ENCODE results near the gene MBNL2. TPM values are rescaled to one million over a fixed set of nuclear protein-coding genes. Genes with fewer than 3 reads are reported as not detected.

Gene MBNL2
- total and polyA plus RNA-seq, 2 donors, result 33.3 to 139 TPM

DNA sequence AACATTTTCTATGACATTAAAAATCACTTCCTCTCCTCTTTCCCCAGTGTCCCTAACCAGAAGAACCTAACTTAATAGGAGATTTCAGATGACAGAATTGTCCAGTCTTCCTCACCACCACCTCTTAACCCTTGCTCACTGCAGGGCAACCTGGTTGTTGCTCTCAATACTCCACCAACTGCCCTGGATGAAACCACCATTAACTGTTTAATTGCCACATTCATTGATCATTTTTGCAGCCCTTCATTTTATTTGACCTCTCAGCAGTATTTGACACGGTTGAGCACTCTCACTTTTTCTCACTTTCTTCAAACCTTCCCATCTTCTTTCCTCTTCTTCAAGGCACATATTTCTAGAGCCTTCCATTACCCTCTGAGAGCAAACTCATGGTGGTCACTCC is 84.0 kb downstream of the MBNL2 start:
- WGBS, result 88% methylated on average over 1 of the region's 1 CpG
- Histone ChIP-seq H3K4me3 (ENCODE audit: low read depth, low read length) (no peak overlapping the region), H3K27ac (ENCODE audit: low read depth) (no peak overlapping the region), H3K36me3 (ENCODE audit: insufficient read depth) (peaks cover 2% of the 10 kb centered on the region), H3K4me1 (ENCODE audit: insufficient read depth) (no peaks in the 10 kb centered on the region)
- DNase-seq (ENCODE audit: extremely low spot score), result no peak

GRCh38 chr13:97306645-97307044 is 84.5 kb downstream of the MBNL2 start:
- H3K27ac ChIP-seq (ENCODE audit: low read depth), result no peak overlapping the region
- H3K4me1 ChIP-seq (ENCODE audit: insufficient read depth), result no peaks in the 10 kb centered on the region
- H3K4me3 ChIP-seq (ENCODE audit: low read depth, low read length), result no peak overlapping the region
- peaks cover 2% of the 10 kb centered on the region for H3K36me3 ChIP-seq (ENCODE audit: insufficient read depth)
- DNase-seq (ENCODE audit: extremely low spot score), result no peak

DNA sequence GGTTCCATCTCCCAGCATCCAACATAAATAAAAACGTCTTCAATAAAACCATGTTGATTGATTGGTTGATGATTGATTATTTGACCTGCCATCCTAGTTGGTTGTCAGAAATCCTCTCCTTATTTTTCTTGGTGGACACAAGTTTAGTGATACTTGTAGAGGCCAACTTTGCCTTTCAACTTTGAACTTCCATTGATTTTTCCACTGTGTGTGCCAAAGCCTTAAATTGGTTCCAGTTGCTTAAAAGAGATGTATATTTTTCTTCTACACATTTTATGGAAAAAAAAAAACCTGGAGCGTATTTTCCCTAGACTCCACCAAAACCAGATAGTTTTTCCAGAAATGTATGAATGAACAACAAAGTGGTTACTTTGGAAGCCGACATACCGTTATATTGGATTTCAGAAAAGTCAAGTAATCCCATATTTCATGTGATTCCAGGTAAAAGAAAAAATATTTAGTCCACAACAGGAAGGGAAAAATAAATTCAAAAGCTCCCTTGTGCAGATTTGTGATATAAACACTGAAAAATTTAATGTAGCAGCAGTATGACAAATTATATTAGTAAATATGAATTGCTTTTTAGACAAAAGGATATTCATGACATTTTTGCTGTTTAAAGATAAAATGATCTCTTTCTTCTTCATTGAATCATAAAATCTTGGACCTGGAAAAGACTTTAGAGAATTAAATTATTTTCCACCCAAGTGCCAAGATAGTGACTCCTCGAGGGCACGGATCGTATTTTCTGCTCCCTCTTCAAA is 85.2 kb downstream of the MBNL2 start:
- Histone ChIP-seq H3K4me3 (ENCODE audit: low read depth, low read length) (no peak overlapping the region), H3K27ac (ENCODE audit: low read depth) (no peak overlapping the region), H3K36me3 (ENCODE audit: insufficient read depth) (peaks cover 2% of the 10 kb centered on the region), H3K4me1 (ENCODE audit: insufficient read depth) (no peaks in the 10 kb centered on the region)
- WGBS, result 57% methylated on average over 7 of the region's 7 CpGs
- no peak for DNase-seq (ENCODE audit: extremely low spot score)

GRCh38 chr13:97307882-97308624 is 85.9 kb downstream of the MBNL2 start:
- WGBS, result 31% methylated on average over 3 of the region's 3 CpGs
- Histone ChIP-seq H3K4me3 (ENCODE audit: low read depth, low read length) (no peak overlapping the region), H3K36me3 (ENCODE audit: insufficient read depth) (peaks cover 2% of the 10 kb centered on the region), H3K27ac (ENCODE audit: low read depth) (no peak overlapping the region), H3K4me1 (ENCODE audit: insufficient read depth) (no peaks in the 10 kb centered on the region)
- DNase-seq (ENCODE audit: extremely low spot score), result no peak

DNA sequence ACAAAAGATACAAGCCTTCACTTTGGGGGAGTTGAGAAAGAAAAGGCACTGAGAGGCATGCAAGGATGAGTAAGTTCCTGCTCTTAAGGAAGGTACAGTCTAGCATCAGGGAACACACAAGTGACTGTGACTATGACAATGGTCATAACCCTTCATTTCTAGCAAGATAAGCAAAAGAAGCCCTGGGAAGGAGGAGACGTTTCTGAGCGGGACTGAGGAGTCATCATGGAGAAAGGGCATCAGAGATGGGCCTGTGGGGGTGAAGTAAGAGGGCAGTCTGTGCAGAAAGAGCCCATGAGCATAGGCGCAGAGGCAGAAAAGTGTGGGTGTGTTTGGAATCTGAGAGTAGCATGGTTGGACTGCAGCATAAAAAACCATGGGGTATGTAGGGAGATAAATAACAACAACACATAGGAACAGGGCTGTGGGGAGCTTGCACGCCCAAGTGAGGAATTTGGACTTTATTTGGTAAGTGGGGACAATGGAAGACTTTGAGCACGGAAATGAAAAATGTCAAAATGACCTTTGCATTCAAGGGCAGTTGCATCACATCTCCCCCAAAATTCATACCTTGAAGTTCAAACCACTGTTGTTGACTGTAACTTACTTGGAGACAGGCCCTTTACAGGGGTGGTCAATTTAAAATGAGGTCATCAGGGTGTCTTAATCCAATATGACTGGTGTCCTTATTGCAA is 86.7 kb downstream of the MBNL2 start:
- Histone ChIP-seq H3K36me3 (ENCODE audit: insufficient read depth) (peaks cover 2% of the 10 kb centered on the region), H3K4me3 (ENCODE audit: low read depth, low read length) (no peak overlapping the region), H3K4me1 (ENCODE audit: insufficient read depth) (no peaks in the 10 kb centered on the region), H3K27ac (ENCODE audit: low read depth) (peak overlapping the region; percentile 2)
- 75% methylated on average over 5 of the region's 5 CpGs for WGBS
- DNase-seq (ENCODE audit: extremely low spot score), result no peak

DNA sequence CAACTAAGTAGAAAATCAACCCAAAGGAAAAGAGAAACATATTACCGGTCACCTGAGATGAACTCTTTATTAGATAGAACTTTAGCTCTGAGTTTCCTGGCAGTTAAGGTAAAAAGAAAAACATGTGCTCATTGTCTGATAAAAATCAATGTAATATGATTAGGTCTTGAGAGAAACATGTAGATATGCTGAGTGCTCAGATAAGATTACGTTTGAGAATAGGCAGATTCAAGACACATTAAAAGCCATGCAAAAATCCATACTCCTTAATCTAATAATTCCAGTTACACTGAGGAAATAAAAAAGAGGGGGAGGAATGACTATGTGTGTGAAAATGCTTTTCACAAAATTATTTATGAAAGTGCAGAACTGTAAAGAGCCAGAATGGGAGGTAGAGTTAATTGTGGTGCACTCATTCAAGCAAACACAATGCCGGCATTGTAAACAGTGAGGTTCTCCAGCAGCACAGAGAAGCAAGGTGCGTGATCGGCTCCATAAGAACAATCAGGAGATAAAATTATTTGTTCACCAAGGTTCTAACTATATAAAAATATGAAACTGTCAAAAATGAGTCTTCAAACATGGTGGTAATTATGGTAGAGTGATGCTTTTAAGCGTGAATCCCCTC is 88.8 kb downstream of the MBNL2 start:
- no peaks in the 10 kb centered on the region for H3K4me1 ChIP-seq (ENCODE audit: insufficient read depth)
- WGBS, result 85% methylated on average over 6 of the region's 6 CpGs

GRCh38 chr13:97311956-97312355 is 89.8 kb downstream of the MBNL2 start:
- whole genome bisulfite sequencing, result 78% methylated on average over 3 of the region's 3 CpGs
- DNase-seq (ENCODE audit: extremely low spot score), result no peak
- no peaks in the 10 kb centered on the region for H3K4me1 ChIP-seq (ENCODE audit: insufficient read depth)
- no peak overlapping the region for H3K4me3 ChIP-seq (ENCODE audit: low read depth, low read length)
- H3K36me3 ChIP-seq (ENCODE audit: insufficient read depth), result peaks cover 2% of the 10 kb centered on the region
- H3K27ac ChIP-seq (ENCODE audit: low read depth), result no peak overlapping the region

More for the DNA sequence above, 88.8 kb downstream of the MBNL2 start:
- Histone ChIP-seq H3K36me3 (ENCODE audit: insufficient read depth) (peaks cover 2% of the 10 kb centered on the region), H3K27ac (ENCODE audit: low read depth) (no peak overlapping the region), H3K4me3 (ENCODE audit: low read depth, low read length) (no peak overlapping the region)
- no peak for DNase-seq (ENCODE audit: extremely low spot score)

DNA sequence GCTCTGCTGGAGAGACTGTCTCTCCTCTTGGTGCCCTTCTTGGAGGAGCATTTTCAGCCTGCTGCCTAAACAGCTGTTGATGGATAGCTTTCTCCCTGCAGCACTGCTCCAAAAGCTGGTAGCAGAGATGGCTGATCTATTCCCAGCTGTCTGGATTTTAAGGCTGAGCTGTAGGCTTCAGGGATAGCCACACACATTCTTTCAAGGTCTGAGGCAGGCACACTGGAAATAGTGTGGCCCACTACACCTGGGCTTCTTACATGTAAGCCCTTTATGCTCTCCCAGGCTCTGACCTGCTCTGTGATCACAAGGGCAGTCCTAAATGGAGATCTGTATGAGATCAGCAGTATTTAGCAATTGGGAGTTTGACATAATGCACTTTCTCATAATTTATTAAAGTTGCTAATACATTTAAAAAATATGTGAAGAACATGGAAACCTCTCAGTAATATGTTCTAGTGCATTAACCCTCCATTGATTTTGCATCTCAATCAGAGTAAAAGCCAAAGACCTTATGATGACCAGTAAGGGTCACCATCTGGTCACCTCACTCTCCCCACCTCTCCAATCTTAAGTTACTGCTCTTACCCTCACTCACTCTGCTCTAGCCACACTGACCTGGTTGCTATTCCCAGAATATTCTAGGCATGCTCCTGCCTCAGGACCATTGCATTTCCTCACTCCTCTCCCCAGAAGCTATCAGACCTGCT is 91.6 kb downstream of the MBNL2 start:
- Histone ChIP-seq H3K4me1 (ENCODE audit: insufficient read depth) (no peaks in the 10 kb centered on the region), H3K36me3 (ENCODE audit: insufficient read depth) (peaks cover under 1% of the 10 kb centered on the region), H3K4me3 (ENCODE audit: low read depth, low read length) (no peak overlapping the region), H3K27ac (ENCODE audit: low read depth) (no peak overlapping the region)
- DNase-seq (ENCODE audit: extremely low spot score), result no peak

- H3K27ac ChIP-seq (ENCODE audit: low read depth), result no peak overlapping the region
- WGBS, result 27% methylated on average over 2 of the region's 2 CpGs
- no peak for DNase-seq (ENCODE audit: extremely low spot score)
- no peaks in the 10 kb centered on the region for H3K4me1 ChIP-seq (ENCODE audit: insufficient read depth)
- H3K4me3 ChIP-seq (ENCODE audit: low read depth, low read length), result no peak overlapping the region
- no peaks in the 10 kb centered on the region for H3K36me3 ChIP-seq (ENCODE audit: insufficient read depth)
Observed at GRCh38 chr13:97316390-97316789, 94.3 kb downstream of the MBNL2 start.

DNA sequence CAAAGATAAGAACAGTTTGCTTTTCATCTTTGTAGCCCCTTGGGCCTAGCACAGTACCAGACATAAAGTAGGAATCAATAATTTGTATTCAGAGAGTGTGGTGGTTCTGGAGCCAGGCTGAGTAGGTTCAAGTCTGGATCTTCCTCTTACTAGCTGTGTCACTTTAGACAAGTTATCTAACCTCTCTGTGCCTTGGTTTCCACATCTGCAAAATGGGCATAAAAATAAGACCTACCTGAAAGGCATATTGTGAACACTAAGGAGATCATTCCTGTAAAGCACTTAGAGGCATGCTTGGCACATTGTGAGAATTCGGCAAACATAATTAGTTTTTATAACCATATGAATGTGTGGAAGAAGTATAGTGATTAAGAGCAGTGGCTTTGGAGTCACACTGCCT is 95.8 kb downstream of the MBNL2 start:
- H3K27ac ChIP-seq (ENCODE audit: low read depth), result no peak overlapping the region
- no peaks in the 10 kb centered on the region for H3K36me3 ChIP-seq (ENCODE audit: insufficient read depth)
- H3K4me3 ChIP-seq (ENCODE audit: low read depth, low read length), result no peak overlapping the region
- no peaks in the 10 kb centered on the region for H3K4me1 ChIP-seq (ENCODE audit: insufficient read depth)
- WGBS, result 80% methylated on average over 1 of the region's 1 CpG
- DNase-seq (ENCODE audit: extremely low spot score), result no peak

DNA sequence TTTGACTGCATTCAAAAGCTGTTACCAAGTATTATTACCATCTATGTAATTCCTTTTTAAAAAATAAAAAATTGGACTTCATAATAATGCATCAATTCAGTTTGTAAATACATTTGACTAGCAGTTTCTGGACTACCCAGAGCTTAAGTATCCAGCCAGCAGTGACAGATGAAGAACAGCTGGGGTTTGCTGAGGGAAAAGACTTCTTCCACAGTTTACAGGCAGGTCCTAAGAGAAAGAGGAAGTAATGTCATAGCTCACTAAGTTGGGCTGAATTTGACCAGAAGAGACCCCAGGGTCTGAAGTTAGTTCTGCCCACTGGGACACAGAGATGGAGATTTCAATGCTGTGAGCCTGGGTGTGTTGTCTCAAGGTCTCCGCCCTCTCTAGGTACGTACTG is 96.4 kb downstream of the MBNL2 start:
- Histone ChIP-seq H3K27ac (ENCODE audit: low read depth) (no peak overlapping the region), H3K4me3 (ENCODE audit: low read depth, low read length) (no peak overlapping the region), H3K36me3 (ENCODE audit: insufficient read depth) (no peaks in the 10 kb centered on the region), H3K4me1 (ENCODE audit: insufficient read depth) (no peaks in the 10 kb centered on the region)
- DNase-seq (ENCODE audit: extremely low spot score), result no peak
- WGBS, result 59% methylated on average over 2 of the region's 2 CpGs

DNA sequence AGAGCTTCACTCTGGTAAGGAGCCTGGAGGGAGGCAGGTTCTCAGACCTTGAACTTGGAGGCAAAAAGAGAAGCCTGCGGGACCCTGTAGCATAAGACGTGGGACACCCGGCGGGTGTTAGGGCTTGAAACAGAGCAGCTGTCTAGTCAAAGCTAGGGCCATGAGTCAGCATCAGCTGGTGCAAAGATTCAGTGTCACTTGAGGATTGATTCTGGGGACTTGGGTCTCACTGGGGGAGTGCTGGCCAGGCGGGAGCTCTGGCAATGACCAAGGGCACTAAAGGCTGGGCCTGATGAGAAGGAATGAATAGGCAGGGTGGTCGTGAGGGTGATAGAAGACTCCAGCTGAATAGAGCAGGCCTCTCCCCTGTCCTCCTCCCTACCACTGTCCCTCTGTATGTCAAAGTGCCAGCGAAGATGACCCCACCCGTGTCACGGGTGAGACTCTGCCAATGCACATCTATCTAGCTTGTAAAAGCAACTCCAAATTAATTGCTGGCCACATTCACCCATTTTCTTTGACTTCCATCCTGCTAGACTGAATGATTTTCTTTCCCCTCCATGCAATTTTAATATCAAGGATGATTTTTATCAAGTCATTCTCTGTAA is 97.1 kb downstream of the MBNL2 start:
- Histone ChIP-seq H3K36me3 (ENCODE audit: insufficient read depth) (no peaks in the 10 kb centered on the region), H3K4me3 (ENCODE audit: low read depth, low read length) (no peak overlapping the region), H3K4me1 (ENCODE audit: insufficient read depth) (no peaks in the 10 kb centered on the region), H3K27ac (ENCODE audit: low read depth) (no peak overlapping the region)
- WGBS, result 47% methylated on average over 9 of the region's 9 CpGs
- no peak for DNase-seq (ENCODE audit: extremely low spot score)

DNA sequence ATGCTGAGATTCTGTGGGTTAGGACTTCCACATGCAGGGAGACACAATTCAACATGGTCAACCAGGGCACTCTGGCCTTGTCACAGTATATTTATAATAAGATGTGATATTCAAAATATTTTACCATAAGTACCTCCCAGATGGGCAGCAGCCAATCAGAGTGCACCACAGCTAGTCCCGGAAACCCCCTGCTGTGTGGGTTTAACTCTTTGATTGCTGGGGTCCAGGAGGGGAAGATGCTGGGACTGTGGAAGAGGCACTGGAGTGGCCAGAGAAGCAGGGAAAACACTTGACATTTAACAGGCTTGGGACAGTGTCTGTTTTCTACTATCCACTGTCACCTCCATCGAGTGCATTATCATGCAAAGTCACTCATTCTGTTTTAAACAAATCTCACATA is 99.0 kb downstream of the MBNL2 start:
- DNase-seq (ENCODE audit: extremely low spot score), result no peak
- Histone ChIP-seq H3K36me3 (ENCODE audit: insufficient read depth) (no peaks in the 10 kb centered on the region), H3K4me1 (ENCODE audit: insufficient read depth) (no peaks in the 10 kb centered on the region), H3K4me3 (ENCODE audit: low read depth, low read length) (no peak overlapping the region), H3K27ac (ENCODE audit: low read depth) (no peak overlapping the region)
- 21% methylated on average over 2 of the region's 2 CpGs for WGBS

Data from urinary bladder (tissue), 4 donors.